Endothelial cell of umbilical vein (primary cell): ENCODE measurements around the gene SYNGR4. TPM values are rescaled to one million over a fixed set of nuclear protein-coding genes. Genes with fewer than 3 reads are reported as not detected.

Experiments
- BruUV-seq: library from RNA; stranded (reverse); fragments of 400-500 nt; replicated peaks from 2 replicates; lab custom pipeline; 2021; lab: Mats Ljungman, UMichigan
- CTCF ChIA-PET: fragments of 300-600, 350-600 bp; sonication (Branson Sonifier 250); formaldehyde crosslinking; loops from one replicate; lab custom pipeline; 2021; ENCODE audit warnings: antibody characterized with exemption, inconsistent platforms; lab: Charles Lee
- POLR2A ChIA-PET: fragments of 300-600, 350-600 bp; sonication (Branson Sonifier 250); formaldehyde crosslinking; loops from one replicate; lab custom pipeline; 2021; ENCODE audit warnings: antibody characterized with exemption, inconsistent platforms; lab: Charles Lee
- DNase-seq: peaks from one replicate; pipeline ENCODE4 v3.0.0-alpha.2; 2011; ENCODE audit warnings: low read depth, low spot score
- FAIRE-seq: peaks from 2 replicates; lab custom pipeline; 2011; peaks lifted over from hg19 to GRCh38; lab: Jason Lieb, UNC
- H2AFZ ChIP-seq: 2 replicates; pipeline ENCODE4 v1.6.0; 2012; ENCODE audit warnings: low read depth, low read length, control low read depth, inconsistent platforms
- H3K27ac ChIP-seq: 2 replicates; pipeline ENCODE4 v1.5.1; 2011; ENCODE audit warnings: low read depth, mild to moderate bottlenecking, control low read depth, low read length, moderate library complexity; ENCODE audit not compliant: insufficient read depth
- H3K27me3 ChIP-seq, 2 experiments: 2 replicates each; pipeline versions ENCODE4 v1.6.0 to v1.6.1; 2011; ENCODE audit warnings: low read length in 2 of 2, mixed read lengths in 1 of 2; ENCODE audit not compliant: control insufficient read depth in 2 of 2, insufficient read depth in 2 of 2
- H3K36me3 ChIP-seq, 2 experiments: 2 replicates in 1 of 2; 3 replicates in 1 of 2; pipeline ENCODE4 v1.5.1; 2011; ENCODE audit warnings: low read length in 2 of 2, mild to moderate bottlenecking in 1 of 2, moderate library complexity in 1 of 2; ENCODE audit not compliant: control insufficient read depth in 2 of 2, insufficient read depth in 2 of 2; ENCODE audit errors: extremely low read depth in 1 of 2
- H3K4me1 ChIP-seq: 3 replicates; pipeline ENCODE4 v1.5.1; 2011; ENCODE audit warnings: mild to moderate bottlenecking, low read length; ENCODE audit not compliant: control insufficient read depth, insufficient read depth; ENCODE audit errors: extremely low read depth
- H3K4me2 ChIP-seq: 2 replicates; pipeline ENCODE4 v1.6.1; 2011; ENCODE audit warnings: low read length, control low read depth, mixed read lengths; ENCODE audit not compliant: insufficient read depth
- H3K4me3 ChIP-seq, 3 experiments: fragments of 200-600 bp in 1 of 3; sonication (generic), shearing (Covaris generic) in 1 of 3; replicated peaks in 1 of 3; 2 replicates each; pipeline ENCODE4 v1.5.1; 2011 to 2016; ENCODE audit warnings: control low read depth in 3 of 3, low read length in 3 of 3, mild to moderate bottlenecking in 2 of 3, inconsistent platforms in 1 of 3, low read depth in 1 of 3, moderate library complexity in 1 of 3; ENCODE audit not compliant: insufficient read depth in 1 of 3
- H3K79me2 ChIP-seq: 2 replicates; pipeline ENCODE4 v1.6.0; 2012; ENCODE audit warnings: low read length, inconsistent platforms; ENCODE audit not compliant: control insufficient read depth, insufficient read depth
- H3K9ac ChIP-seq: replicated peaks from 2 replicates; pipeline ENCODE3; 2011; ENCODE audit warnings: low read length, control low read depth; ENCODE audit not compliant: insufficient read depth; ENCODE audit errors: extremely low read depth
- H3K9me1 ChIP-seq: replicated peaks from 3 replicates; pipeline ENCODE4 v1.6.0; 2011; ENCODE audit warnings: mild to moderate bottlenecking, low read length; ENCODE audit not compliant: control insufficient read depth, insufficient read depth; ENCODE audit errors: extremely low read depth
- H3K9me3 ChIP-seq: replicated peaks from 2 replicates; pipeline ENCODE4 v1.5.1; 2012; ENCODE audit warnings: low read length, inconsistent platforms; ENCODE audit not compliant: control insufficient read depth, insufficient read depth
- H4K20me1 ChIP-seq: replicated peaks from 2 replicates; pipeline ENCODE3; 2011; ENCODE audit warnings: mild to moderate bottlenecking, low read length; ENCODE audit not compliant: control insufficient read depth, insufficient read depth; ENCODE audit errors: extremely low read depth
- JUN ChIP-seq: IDR thresholded peaks from 2 replicates; pipeline ENCODE4 v1.6.1; 2011; ENCODE audit warnings: borderline replicate concordance, low read depth; ENCODE audit not compliant: insufficient read length, insufficient read depth
- MYC ChIP-seq: IDR thresholded peaks from one replicate; pipeline ENCODE4 v1.6.1; 2011; ENCODE audit warnings: mild to moderate bottlenecking, low read depth, low read length
- dilution Hi-C: fragments of 300-500 bp; cut with MboI; formaldehyde crosslinking; loops from one replicate; pipeline ENCODE4 v1.15.0; 2019; ENCODE audit warnings: low sequenced_read_pairs; ENCODE audit not compliant: extremely low pct_ligation_motif_present
- intact Hi-C: fragments of 100-400 bp; cut with micrococcal nuclease; formaldehyde crosslinking; loops from one replicate; pipeline ENCODE4 v1.10.0; 2022
- polyA plus RNA-seq, 4 experiments: library from polyadenylated mRNA; depleted of rRNA in 3 of 4; stranded (reverse) in 3 of 4; unstranded in 1 of 4; fragments of >200 nt; gene quantifications; 2 replicates each; pipeline versions ENCODE4 v1.2.1 to v1.2.3, GENCODE V29; 2011 to 2012; ENCODE audit warnings: missing spikeins in 1 of 4
- total RNA-seq: library from RNA; stranded (reverse); gene quantifications from 2 replicates; pipeline ENCODE4 v1.2.3, GENCODE V29; 2021
- TF ChIP-seq, protein P1 (sequence below), 2 donors: IDR thresholded peaks; 1 replicate in 1 of 2; 2 replicates in 1 of 2; pipeline ENCODE4 v1.5.1; 2011; ENCODE audit warnings: low read length in 2 of 2, mild to moderate bottlenecking in 2 of 2, moderate library complexity in 2 of 2, control low read depth in 1 of 2, inconsistent platforms in 1 of 2, low read depth in 1 of 2; ENCODE audit not compliant: insufficient read depth in 1 of 2; ENCODE audit errors: extremely low read depth in 1 of 2
- TF ChIP-seq, protein P2 (sequence below): IDR thresholded peaks from 2 replicates; pipeline ENCODE4 v1.6.1; 2011; ENCODE audit not compliant: insufficient read depth, insufficient read length

Gene SYNGR4
- total and polyA plus RNA-seq, 2 donors (not counting 3 experiments of a cell fraction or from before 2014, with no cell fraction given) = not detected

- H3K9me3 ChIP-seq = no peaks in the 10 kb centered on the region
- no TSS peak for BruUV-seq
- peak; percentile 77 for DNase-seq
- H3K27ac ChIP-seq = no peak overlapping the region
- ChIA-PET CTCF (interaction anchor here (0.6 to 12.8 kb wide), 17 partner anchors 9 to 264 kb away, joined by 3 to 486 read pairs (median 5); partner anchors contain the start of genes GRWD1, KDELR1, SYNGR4 and TMEM143), POLR2A (interaction anchor here (0.6 kb wide), 2 partner anchors 9 to 13 kb away, joined by 3 read pairs; no protein-coding TSS in a partner anchor)
- H3K79me2 ChIP-seq = no peaks in the 10 kb centered on the region
- dilution Hi-C loops (no loop called here), intact Hi-C loops (loop anchor here (1.0 to 2.0 kb wide), 6 partner anchors 13 to 264 kb away; partner anchors contain the start of genes CYTH2, GRWD1, KDELR1 and SYNGR4)
- H3K4me3 ChIP-seq = no peak overlapping the region
- H3K27me3 ChIP-seq = no peaks in the 10 kb centered on the region
- no peaks in the 10 kb centered on the region for H3K36me3 ChIP-seq
- H3K4me1 ChIP-seq = peaks cover 19% of the 10 kb centered on the region
- H3K4me2 ChIP-seq = no peak overlapping the region
- no peak overlapping the region for H2AFZ ChIP-seq
- H3K9ac ChIP-seq = no peak overlapping the region
- H3K9me1 ChIP-seq = no peaks in the 10 kb centered on the region
- peak; percentile 90 for FAIRE-seq
- TF ChIP-seq, protein P1, sequence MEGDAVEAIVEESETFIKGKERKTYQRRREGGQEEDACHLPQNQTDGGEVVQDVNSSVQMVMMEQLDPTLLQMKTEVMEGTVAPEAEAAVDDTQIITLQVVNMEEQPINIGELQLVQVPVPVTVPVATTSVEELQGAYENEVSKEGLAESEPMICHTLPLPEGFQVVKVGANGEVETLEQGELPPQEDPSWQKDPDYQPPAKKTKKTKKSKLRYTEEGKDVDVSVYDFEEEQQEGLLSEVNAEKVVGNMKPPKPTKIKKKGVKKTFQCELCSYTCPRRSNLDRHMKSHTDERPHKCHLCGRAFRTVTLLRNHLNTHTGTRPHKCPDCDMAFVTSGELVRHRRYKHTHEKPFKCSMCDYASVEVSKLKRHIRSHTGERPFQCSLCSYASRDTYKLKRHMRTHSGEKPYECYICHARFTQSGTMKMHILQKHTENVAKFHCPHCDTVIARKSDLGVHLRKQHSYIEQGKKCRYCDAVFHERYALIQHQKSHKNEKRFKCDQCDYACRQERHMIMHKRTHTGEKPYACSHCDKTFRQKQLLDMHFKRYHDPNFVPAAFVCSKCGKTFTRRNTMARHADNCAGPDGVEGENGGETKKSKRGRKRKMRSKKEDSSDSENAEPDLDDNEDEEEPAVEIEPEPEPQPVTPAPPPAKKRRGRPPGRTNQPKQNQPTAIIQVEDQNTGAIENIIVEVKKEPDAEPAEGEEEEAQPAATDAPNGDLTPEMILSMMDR (IDR thresholded peaks at IDR 0.05; ENCODE audit: extremely low read depth in 1 of 2, insufficient read depth in 1 of 2, low read depth in 1 of 2, low read length in 2 of 2) = peak; percentile 74 to 91
- no peak for TF ChIP-seq JUN
- no peak for TF ChIP-seq MYC
- TF ChIP-seq, protein P2, sequence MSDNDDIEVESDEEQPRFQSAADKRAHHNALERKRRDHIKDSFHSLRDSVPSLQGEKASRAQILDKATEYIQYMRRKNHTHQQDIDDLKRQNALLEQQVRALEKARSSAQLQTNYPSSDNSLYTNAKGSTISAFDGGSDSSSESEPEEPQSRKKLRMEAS = no peak
- H4K20me1 ChIP-seq = no peaks in the 10 kb centered on the region
Measured at GRCh38 chr19:48319647-48320541, 44.3 kb upstream of the SYNGR4 start.
